DOHH2 (cell line): ENCODE data around the gene PPP1R3E.

ENCODE experiments used
- H3F3A ChIP-seq: fragments of 200-600 bp; sonication (generic), shearing (Covaris generic); 2 replicates; pipeline ENCODE4 v1.6.0; 2016; ENCODE audit warnings: antibody characterized with exemption, mild to moderate bottlenecking; ENCODE audit not compliant: control insufficient read depth, insufficient read depth
- H3K27ac ChIP-seq: fragments of 200-600 bp; sonication (generic); 2 replicates; pipeline ENCODE4 v1.5.1; 2014; ENCODE audit warnings: low read depth, mild to moderate bottlenecking, low read length, moderate library complexity
- H3K27me3 ChIP-seq: fragments of 200-600 bp; sonication (generic); 2 replicates; pipeline ENCODE4 v1.6.1; 2014; ENCODE audit warnings: mild to moderate bottlenecking, low read length, mixed read lengths; ENCODE audit not compliant: control insufficient read depth
- H3K36me3 ChIP-seq: fragments of 200-600 bp; sonication (generic); 2 replicates; pipeline ENCODE4 v1.6.1; 2014; ENCODE audit warnings: mild to moderate bottlenecking, low read length, moderate library complexity, mixed read lengths; ENCODE audit not compliant: control insufficient read depth
- H3K4me1 ChIP-seq: fragments of 200-600 bp; sonication (generic); 2 replicates; pipeline ENCODE4 v1.6.1; 2014; ENCODE audit warnings: mild to moderate bottlenecking, low read length, mixed read lengths; ENCODE audit not compliant: control insufficient read depth
- H3K4me2 ChIP-seq: fragments of 200-600 bp; sonication (generic); 2 replicates; pipeline ENCODE4 v1.6.0; 2014; ENCODE audit warnings: mild to moderate bottlenecking, low read length, moderate library complexity
- H3K4me3 ChIP-seq: fragments of 200-600 bp; sonication (generic); 2 replicates; pipeline ENCODE4 v1.5.1; 2014; ENCODE audit warnings: mild to moderate bottlenecking, low read length, mixed read lengths
- H3K79me2 ChIP-seq: fragments of 200-600 bp; sonication (generic); 2 replicates; pipeline ENCODE4 v1.6.1; 2014; ENCODE audit warnings: mild to moderate bottlenecking, low read length, mixed read lengths; ENCODE audit not compliant: control insufficient read depth
- H3K9me2 ChIP-seq: fragments of 200-600 bp; sonication (generic); replicated peaks from 2 replicates; pipeline ENCODE4 v1.6.1; 2014; ENCODE audit warnings: mild to moderate bottlenecking, low read length, mixed read lengths; ENCODE audit not compliant: control insufficient read depth
- H3K9me3 ChIP-seq: fragments of 200-600 bp; sonication (generic); 2 replicates; pipeline ENCODE4 v1.6.1; 2014; ENCODE audit warnings: antibody characterized with exemption, low read length, mixed read lengths; ENCODE audit not compliant: control insufficient read depth, insufficient read depth
- H4K20me1 ChIP-seq: fragments of 200-600 bp; sonication (generic); 2 replicates; pipeline ENCODE4 v1.6.0; 2014; ENCODE audit warnings: low read depth, mild to moderate bottlenecking, antibody characterized with exemption, low read length, moderate library complexity; ENCODE audit not compliant: control insufficient read depth, insufficient read depth
- CTCF ChIP-seq: fragments of 200-600 bp; sonication (generic); IDR thresholded peaks from one replicate; pipeline ENCODE4 v1.5.1; 2014; ENCODE audit warnings: antibody characterized with exemption, mild to moderate bottlenecking, low read depth, low read length; ENCODE audit not compliant: poor library complexity, severe bottlenecking
- EZH2phosphoT487 ChIP-seq: fragments of 200-600 bp; sonication (generic); IDR thresholded peaks from 2 replicates; pipeline ENCODE4 v1.6.1; 2017; ENCODE audit warnings: borderline replicate concordance, mild to moderate bottlenecking, antibody characterized with exemption, low read length, moderate library complexity, mixed read lengths

The PPP1R3E gene

GRCh38 chr14:23302290-23303225 lies at the start of gene PPP1R3E:
Gene PPP1R3E, minus strand, starts transcription at chr14:23302859. Its CDS starts 283 bp downstream, at chr14:23302576.
- Histone ChIP-seq H3K27me3 (no peaks in the 10 kb centered on the region), H3K9me2 (no peaks in the 10 kb centered on the region), H3K27ac (peak within 1 kb of the TSS; percentile 81), H3K36me3 (peaks cover 37% of the 10 kb centered on the region), H3K4me3 (peak within 1 kb of the TSS; percentile 82), H3K4me1 (peaks cover 49% of the 10 kb centered on the region), H3K4me2 (peak within 1 kb of the TSS; percentile 78), H4K20me1 (no peaks in the 10 kb centered on the region), H3K9me3 (no peaks in the 10 kb centered on the region), H3F3A (peaks cover 10% of the 10 kb centered on the region), H3K79me2 (peaks cover 38% of the 10 kb centered on the region)
- TF ChIP-seq CTCF (peak; percentile 9), EZH2phosphoT487 (no peak)

GRCh38 chr14:23351681-23352505 lies 49.2 kb upstream of the PPP1R3E start:
- no peak overlapping the region for H3K4me2 ChIP-seq

More at GRCh38 chr14:23351681-23352505, 49.2 kb upstream of the PPP1R3E start:
- Histone ChIP-seq H3K9me3 (no peaks in the 10 kb centered on the region), H3K4me1 (no peaks in the 10 kb centered on the region), H4K20me1 (no peaks in the 10 kb centered on the region), H3K79me2 (no peaks in the 10 kb centered on the region), H3F3A (no peaks in the 10 kb centered on the region), H3K27ac (no peak overlapping the region), H3K36me3 (no peaks in the 10 kb centered on the region), H3K4me3 (no peak overlapping the region), H3K9me2 (no peaks in the 10 kb centered on the region), H3K27me3 (no peaks in the 10 kb centered on the region)
- TF ChIP-seq EZH2phosphoT487 (no peak), CTCF (no peak)
